K562 (cell line): ENCODE results near the gene GABPB1. TPM values are rescaled to one million over a fixed set of nuclear protein-coding genes. Genes with fewer than 3 reads are reported as not detected.

Experiments
- CBX2 ChIP-seq: fragments of 200-600 bp; sonication (generic); IDR thresholded peaks from one replicate; pipeline ENCODE4 v1.6.1; 2012; ENCODE audit warnings: mild to moderate bottlenecking, low read length, inconsistent platforms; ENCODE audit not compliant: insufficient read depth, poor library complexity, severe bottlenecking
- CC2D1A ChIP-seq: fragments of 450-650 bp; IDR thresholded peaks from 2 replicates; pipeline ENCODE4 v1.6.1; 2017; ENCODE audit warnings: mild to moderate bottlenecking
- EGR1 ChIP-seq: fragments of 450-650 bp; conservative IDR thresholded peaks from 2 replicates; pipeline ENCODE4 v1.6.1; 2017; ENCODE audit warnings: mild to moderate bottlenecking
- EP400 ChIP-seq: fragments of 450-650 bp; IDR thresholded peaks from 2 replicates; pipeline ENCODE4 v1.6.1; 2017; ENCODE audit warnings: antibody characterized with exemption, mild to moderate bottlenecking, moderate library complexity
- GTF2E2 ChIP-seq: fragments of 200-800 bp; sonication (Bioruptor generic); IDR thresholded peaks from 2 replicates; pipeline ENCODE4 v1.6.1; 2016; ENCODE audit warnings: missing genetic modification characterization, missing compliant biosample characterization
- HINFP ChIP-seq: fragments of 450-650 bp; conservative IDR thresholded peaks from 2 replicates; pipeline ENCODE4 v1.6.1; 2016; ENCODE audit warnings: missing genetic modification characterization, low read depth, mild to moderate bottlenecking, control low read depth, missing compliant biosample characterization
- HIVEP1 ChIP-seq: fragments of 250-450 bp; sonication (Bioruptor Pico); IDR thresholded peaks from 2 replicates; pipeline ENCODE4 v1.4.0; 2020; ENCODE audit warnings: mild to moderate bottlenecking
- ILK ChIP-seq: fragments of 450-650 bp; IDR thresholded peaks from 2 replicates; pipeline ENCODE4 v1.6.1; 2016; ENCODE audit warnings: missing genetic modification characterization, low read depth, mild to moderate bottlenecking, missing compliant biosample characterization, moderate library complexity, borderline replicate concordance
- KLF1 ChIP-seq: fragments of 450-650 bp; IDR thresholded peaks from 2 replicates; pipeline ENCODE4 v1.6.1; 2016; ENCODE audit warnings: missing genetic modification characterization, missing compliant biosample characterization
- KLF13 ChIP-seq: fragments of 450-650 bp; IDR thresholded peaks from 2 replicates; pipeline ENCODE4 v1.6.1; 2016; ENCODE audit warnings: missing genetic modification characterization, low read depth, mild to moderate bottlenecking, missing compliant biosample characterization, moderate library complexity, borderline replicate concordance
- MAFF ChIP-seq: IDR thresholded peaks from 2 replicates; pipeline ENCODE4 v1.6.1; 2012; ENCODE audit warnings: low read length, improper control_type of control experiment
- MYNN ChIP-seq, 2 experiments: sonication (generic); formaldehyde crosslinking in 1 of 2; IDR thresholded peaks; 2 replicates each; pipeline versions ENCODE4 v1.5.0 to v1.6.1; 2016 to 2020; ENCODE audit warnings: antibody characterized with exemption in 1 of 2, missing genetic modification reagents in 1 of 2
- NCOR1 ChIP-seq: fragments of 450-650 bp; IDR thresholded peaks from 2 replicates; pipeline ENCODE4 v1.6.1; 2016; ENCODE audit warnings: mild to moderate bottlenecking, moderate library complexity
- NEUROD1 ChIP-seq: fragments of 150-350 bp; IDR thresholded peaks from 2 replicates; pipeline ENCODE4 v1.6.1; 2014; ENCODE audit warnings: borderline replicate concordance, low read length, low read depth; ENCODE audit not compliant: partially characterized antibody
- NFIC ChIP-seq: fragments of 450-650 bp; IDR thresholded peaks from 2 replicates; pipeline ENCODE4 v1.6.1; 2017; ENCODE audit warnings: mild to moderate bottlenecking, inconsistent platforms
- PHB2 ChIP-seq: fragments of 450-650 bp; IDR thresholded peaks from 2 replicates; pipeline ENCODE4 v1.6.1; 2017; ENCODE audit warnings: low read depth
- POLR2AphosphoS5 ChIP-seq: IDR thresholded peaks from 2 replicates; pipeline ENCODE4 v1.6.1; 2011; ENCODE audit warnings: mild to moderate bottlenecking, low read depth, low read length, moderate library complexity; ENCODE audit not compliant: control insufficient read depth, insufficient read depth
- PTRF ChIP-seq: fragments of 450-650 bp; IDR thresholded peaks from 2 replicates; pipeline ENCODE4 v1.6.1; 2016; ENCODE audit warnings: mild to moderate bottlenecking, missing genetic modification characterization, missing compliant biosample characterization
- RCOR1 ChIP-seq, 2 experiments: IDR thresholded peaks; 2 replicates each; pipeline ENCODE4 v1.6.1; 2012; ENCODE audit warnings: low read depth in 2 of 2, low read length in 2 of 2, borderline replicate concordance in 1 of 2, improper control_type of control experiment in 1 of 2
- RFX5 ChIP-seq: IDR thresholded peaks from 2 replicates; pipeline ENCODE4 v1.6.1; 2011; ENCODE audit warnings: low read depth, mild to moderate bottlenecking, improper control_type of control experiment, low read length
- SAFB ChIP-seq: fragments of 200-400 bp; formaldehyde crosslinking; IDR thresholded peaks from 2 replicates; pipeline ENCODE4 v1.6.1; 2017; ENCODE audit warnings: low read depth, low read length, borderline replicate concordance
- XRCC5 ChIP-seq: fragments of 200-400 bp; formaldehyde crosslinking; IDR thresholded peaks from 2 replicates; pipeline ENCODE4 v1.6.1; 2017; ENCODE audit warnings: low read depth, mild to moderate bottlenecking, low read length
- ZNF239 ChIP-seq: fragments of 250-450 bp; sonication (Bioruptor Pico); IDR thresholded peaks from 2 replicates; pipeline ENCODE4 v1.4.0; 2020; ENCODE audit warnings: mild to moderate bottlenecking
- polyA plus RNA-seq, 8 experiments: library from polyadenylated mRNA; depleted of rRNA in 4 of 8; stranded (reverse) in 5 of 8; unstranded in 3 of 8; fragments of >200 nt; fragmentation: Nextera tagmentation in 2 of 8; fragmentation: Illumina TruSeq in 1 of 8; extraction: Ambion mirVana in 2 of 8; extraction: Trizol in 1 of 8; gene quantifications; 2 replicates each; pipeline versions ENCODE4 v1.2.1 to v1.2.3, GENCODE V29; 2011 to 2014; ENCODE audit warnings: inconsistent platforms in 1 of 8, missing spikeins in 1 of 8
- total RNA-seq, 7 experiments: library from RNA; depleted of rRNA in 6 of 7; stranded (reverse); fragments of >200 nt in 6 of 7; fragmentation: Illumina TruSeq in 2 of 7; extraction: Trizol in 2 of 7; gene quantifications; 2 replicates each; pipeline versions ENCODE4 v1.2.1 to v1.2.3, GENCODE V29; 2011 to 2021; ENCODE audit warnings: low replicate concordance in 1 of 7
- TF ChIP-seq, protein P1 (sequence below): fragments of 450-650 bp; IDR thresholded peaks from 2 replicates; pipeline ENCODE4 v1.6.1; 2016; ENCODE audit warnings: borderline replicate concordance

GABPB1 gene
- total and polyA plus RNA-seq, 9 of the 15 experiments (the other 6 are each of a cell fraction or from before 2014, with no cell fraction given) = 11.8 to 42.3 (median 33.2) TPM

DNA sequence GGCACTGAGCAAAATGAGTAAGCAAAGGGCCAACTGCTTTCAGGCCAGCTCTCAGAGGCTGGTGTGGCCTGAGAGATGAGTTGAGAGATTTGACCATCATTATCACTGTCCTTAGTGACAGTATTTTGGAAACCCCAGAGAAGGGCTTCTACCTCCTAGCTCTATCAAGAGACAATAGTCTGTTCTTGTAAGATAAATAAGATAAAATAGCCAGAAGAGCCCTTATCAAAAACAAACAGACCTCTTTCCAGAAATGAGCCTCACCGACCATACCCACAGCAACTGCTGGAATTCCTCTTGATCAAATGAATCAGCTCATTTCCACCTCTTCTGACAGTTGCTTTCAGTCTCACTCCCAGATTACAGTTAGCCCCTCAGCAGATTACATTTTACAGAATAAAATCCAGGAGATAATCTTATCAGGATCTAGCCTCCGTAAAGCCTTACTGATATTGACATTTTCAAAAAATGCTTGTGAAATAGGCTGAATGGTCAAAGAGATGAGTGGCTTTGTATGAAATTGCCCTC, 94.0 kb downstream of the GABPB1 start (continued):
- TF ChIP-seq NCOR1 (peak; percentile 94), NFIC (peak; percentile 79), SAFB (no peak), CC2D1A (peak; percentile 94), RCOR1 (IDR thresholded peaks at IDR 0.05; ENCODE audit: borderline replicate concordance in 1 of 2, low read depth in 2 of 2, low read length in 2 of 2) (peak; percentile 73 to 96), KLF1 (tag) (no peak), XRCC5 (no peak), MYNN (IDR thresholded peaks at IDR 0.05) (no peak), MYNN (CRISPR knock-in tag; IDR thresholded peaks at IDR 0.05) (no peak), RFX5 (no peak), EGR1 (peak; percentile 22; the same call in 1 of the 2 replicates), ZNF239 (CRISPR knock-in tag) (peak; percentile 35; the same call in 1 of the 2 replicates), HINFP (tag) (no peak), MAFF (peak; percentile 76), EP400 (peak; percentile 44; the same call in 1 of the 2 replicates), HIVEP1 (0 out of 2 replicates have a peak, but pooled peaks have one; percentile 52), POLR2AphosphoS5 (peak; percentile 72; the same call in 1 of the 2 replicates), ILK (tag) (no peak), GTF2E2 (0 out of 2 replicates have a peak, but pooled peaks have one; percentile 34), KLF13 (no peak), PTRF (0 out of 2 replicates have a peak, but pooled peaks have one; percentile 29), PHB2 (peak; percentile 91), CBX2 (no peak), NEUROD1 (peak; percentile 65)
- TF ChIP-seq, protein P1, sequence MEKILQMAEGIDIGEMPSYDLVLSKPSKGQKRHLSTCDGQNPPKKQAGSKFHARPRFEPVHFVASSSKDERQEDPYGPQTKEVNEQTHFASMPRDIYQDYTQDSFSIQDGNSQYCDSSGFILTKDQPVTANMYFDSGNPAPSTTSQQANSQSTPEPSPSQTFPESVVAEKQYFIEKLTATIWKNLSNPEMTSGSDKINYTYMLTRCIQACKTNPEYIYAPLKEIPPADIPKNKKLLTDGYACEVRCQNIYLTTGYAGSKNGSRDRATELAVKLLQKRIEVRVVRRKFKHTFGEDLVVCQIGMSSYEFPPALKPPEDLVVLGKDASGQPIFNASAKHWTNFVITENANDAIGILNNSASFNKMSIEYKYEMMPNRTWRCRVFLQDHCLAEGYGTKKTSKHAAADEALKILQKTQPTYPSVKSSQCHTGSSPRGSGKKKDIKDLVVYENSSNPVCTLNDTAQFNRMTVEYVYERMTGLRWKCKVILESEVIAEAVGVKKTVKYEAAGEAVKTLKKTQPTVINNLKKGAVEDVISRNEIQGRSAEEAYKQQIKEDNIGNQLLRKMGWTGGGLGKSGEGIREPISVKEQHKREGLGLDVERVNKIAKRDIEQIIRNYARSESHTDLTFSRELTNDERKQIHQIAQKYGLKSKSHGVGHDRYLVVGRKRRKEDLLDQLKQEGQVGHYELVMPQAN = no peak
